Measurements from ENCODE around the gene TBC1D10A.

DNA sequence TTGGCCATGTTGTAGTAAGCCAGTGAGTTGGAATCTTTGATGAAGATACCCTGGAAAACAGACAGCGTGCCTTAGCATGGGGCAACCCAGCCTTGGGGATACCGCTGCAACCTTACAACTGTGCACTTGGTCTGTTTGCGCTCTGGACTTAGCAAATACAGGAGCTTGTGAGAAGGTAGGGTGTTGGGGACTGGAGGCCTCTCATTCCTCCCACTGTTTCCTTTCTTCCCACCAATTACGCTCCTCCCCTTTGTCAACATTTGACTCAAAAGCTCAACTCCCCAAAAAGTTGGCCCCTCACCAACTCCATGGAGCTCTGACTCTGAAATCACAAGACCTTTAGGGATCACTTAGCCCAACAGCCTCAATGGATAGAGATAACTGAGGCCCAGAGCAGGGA is 7.9 kb upstream of the TBC1D10A start:
- TF ChIP-seq EZH2 (IDR thresholded peaks at IDR 0.05) (no peak), POLR2AphosphoS5 (IDR thresholded peaks at IDR 0.05; ENCODE audit: borderline replicate concordance, low read depth, low read length) (no peak)
